Ovary (tissue), 9 donors: ENCODE results near the gene SCG3. TPM values are rescaled to one million over a fixed set of nuclear protein-coding genes. Genes with fewer than 3 reads are reported as not detected.

ENCODE experiments used
- DNase-seq, 5 donors: peaks; one replicate each; pipeline ENCODE4 v3.0.0-alpha.2; 2019 to 2020
- H3K27ac ChIP-seq, 2 donors: fragments of 200-600 bp; one replicate each; pipeline versions ENCODE4 v1.5.1 to v1.8.0; 2019 to 2022
- H3K27me3 ChIP-seq: fragments of 200-600 bp; one replicate; pipeline ENCODE4 v1.8.0; 2022
- H3K36me3 ChIP-seq: fragments of 200-600 bp; sonication (generic); one replicate; pipeline ENCODE4 v1.5.1; 2019
- H3K4me1 ChIP-seq: one replicate; pipeline ENCODE4 v1.8.1; 2013; ENCODE audit warnings: mild to moderate bottlenecking, moderate library complexity; ENCODE audit not compliant: insufficient read depth
- H3K4me3 ChIP-seq: fragments of 200-600 bp; sonication (generic); one replicate; pipeline ENCODE4 v1.5.1; 2017
- H3K9me3 ChIP-seq, 2 donors: fragments of 200-600 bp in 1 of 2; sonication (generic) in 1 of 2; one replicate each; pipeline versions ENCODE4 v1.5.1 to v1.8.1; 2013 to 2019; ENCODE audit warnings: mild to moderate bottlenecking in 1 of 2, moderate library complexity in 1 of 2
- CTCF ChIP-seq, 3 donors: fragments of 450-650 bp in 2 of 3; fragments of 200-600 bp in 1 of 3; IDR thresholded peaks; one replicate each; pipeline versions ENCODE4 v1.5.1 to v1.8.0; 2016 to 2022; ENCODE audit warnings: antibody characterized with exemption in 3 of 3, mild to moderate bottlenecking in 1 of 3
- EP300 ChIP-seq: sonication (generic); formaldehyde crosslinking; IDR thresholded peaks from one replicate; pipeline ENCODE4 v1.6.1; 2017; ENCODE audit warnings: antibody characterized with exemption
- POLR2A ChIP-seq: fragments of 450-650 bp; IDR thresholded peaks from one replicate; pipeline ENCODE4 v1.6.1; 2017; ENCODE audit warnings: antibody characterized with exemption, mild to moderate bottlenecking, moderate library complexity
- WGBS, 3 donors: extraction: QIAGEN DNeasy Blood & Tissue Kit in 1 of 3; methylation state at CpG; one replicate each; pipeline versions ENCODE4 v1.1.5 to v1.1.7; 2013 to 2017; 5-methylcytosine and 5-hydroxymethylcytosine counted together
- intact Hi-C, 4 donors: fragments of 100-400 bp; cut with DNase I; formaldehyde crosslinking; loops; one replicate each; pipeline versions ENCODE4 v1.11.0 to v1.15.1; 2022 to 2023
- polyA plus RNA-seq, 2 donors: library from polyadenylated mRNA; stranded (reverse); fragments of 200-250 nt in 1 of 2; fragments of 350-450 nt in 1 of 2; fragmentation: Illumina TruSeq in 1 of 2; extraction: RNeasy Lipid Tissue Mini Kit (QIAGEN cat#74804) in 1 of 2; gene quantifications; one replicate each; pipeline ENCODE4 v1.2.3, GENCODE V29; 2013 to 2014
- total RNA-seq, 7 donors: library from RNA; depleted of rRNA in 2 of 7; stranded (reverse); fragments of >200 nt in 2 of 7; fragmentation: NEBNext Ultra II Directional in 3 of 7; extraction: Animal tissue kit (Norgen Biotek cat#: 25700) in 3 of 7; gene quantifications; one replicate each; pipeline versions ENCODE4 v1.1.0 to v1.2.4, GENCODE V29; 2016 to 2023
- donor health status: DM: no; HTN: no; CAD: no; lungs with moderate emphysema.
- donor health status: DM: no; HTN: no; CAD: no.
- donor health status: Bipolar disorder and iron deficiency.
- donor health status: DM: yes; HTN: yes; CAD: no.
- donor health status: DM: no; HTN: no; CAD: no.
- donor health status: DM: yes; HTN: yes; CAD: no.

Gene SCG3
- total and polyA plus RNA-seq, 9 donors: 0.08 to 0.46 (median 0.27) TPM; not detected in 4

GRCh38 chr15:51714911-51715310 lies 33.6 kb downstream of the SCG3 start:
- 83 to 100% (median 95%) methylated on average over 1 of the region's 1 CpG for WGBS, 3 donors
- Histone ChIP-seq H3K4me1 (no peaks in the 10 kb centered on the region), H3K9me3 (no peaks in the 10 kb centered on the region), H3K4me3 (no peak overlapping the region), H3K27ac (no peak overlapping the region), H3K27me3 (no peaks in the 10 kb centered on the region), H3K36me3 (no peaks in the 10 kb centered on the region)
- DNase-seq: no peak
- TF ChIP-seq CTCF (IDR thresholded peaks at IDR 0.05) (no peak), POLR2A (no peak), EP300 (no peak)
- intact Hi-C loops: loop anchor here in 1 of 4 donors (10.0 kb wide), 1 partner anchor 60 kb away; no protein-coding TSS in a partner anchor

DNA sequence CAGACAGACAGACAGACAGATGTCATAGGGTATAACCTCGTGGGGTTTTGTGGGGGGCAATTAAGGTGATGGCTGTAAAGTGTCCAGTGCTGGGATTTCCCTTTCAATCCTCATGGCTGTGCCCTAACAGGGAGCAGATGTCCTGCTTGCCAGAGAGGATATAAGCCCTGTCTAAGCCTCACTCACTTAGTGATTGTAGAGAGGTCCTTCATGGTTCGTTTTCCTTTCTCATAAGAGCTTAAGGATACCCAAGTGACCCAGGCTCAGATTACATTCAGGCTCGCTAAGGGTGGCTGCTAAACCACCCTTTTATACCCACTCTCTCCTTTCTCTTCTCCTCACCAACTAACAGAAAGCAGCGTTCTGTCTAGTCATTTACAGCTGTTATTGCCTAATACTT lies 36.9 kb downstream of the SCG3 start:
- H3K9me3 ChIP-seq: no peaks in the 10 kb centered on the region
- TF ChIP-seq EP300 (no peak), POLR2A (no peak), CTCF (IDR thresholded peaks at IDR 0.05) (no peak)
- no peaks in the 10 kb centered on the region for H3K27me3 ChIP-seq
- H3K4me3 ChIP-seq: no peak overlapping the region
- 50 to 71% (median 61%) methylated on average over 4 of the region's 4 CpGs for WGBS, 3 donors
- no peak overlapping the region for H3K27ac ChIP-seq
- no peaks in the 10 kb centered on the region for H3K36me3 ChIP-seq
- no peak for DNase-seq
- intact Hi-C loops: loop anchor here in 1 of 4 donors (10.0 kb wide), 1 partner anchor 57 kb away; no protein-coding TSS in a partner anchor
- H3K4me1 ChIP-seq: no peaks in the 10 kb centered on the region

- TF ChIP-seq CTCF (IDR thresholded peaks at IDR 0.05) (no peak), POLR2A (no peak), EP300 (no peak)
- intact Hi-C loops: loop anchor here in 1 of 4 donors (10.0 kb wide), 1 partner anchor 56 kb away; no protein-coding TSS in a partner anchor
- no peak overlapping the region for H3K4me3 ChIP-seq
- H3K27ac ChIP-seq: no peak overlapping the region
- no peaks in the 10 kb centered on the region for H3K9me3 ChIP-seq
- H3K27me3 ChIP-seq: no peaks in the 10 kb centered on the region
- no peaks in the 10 kb centered on the region for H3K36me3 ChIP-seq
- no peak for DNase-seq
- H3K4me1 ChIP-seq: no peaks in the 10 kb centered on the region
- WGBS, 3 donors: 61 to 75% (median 69%) methylated on average over 3 of the region's 3 CpGs
Observed at GRCh38 chr15:51718746-51719145, 37.4 kb downstream of the SCG3 start.

DNA sequence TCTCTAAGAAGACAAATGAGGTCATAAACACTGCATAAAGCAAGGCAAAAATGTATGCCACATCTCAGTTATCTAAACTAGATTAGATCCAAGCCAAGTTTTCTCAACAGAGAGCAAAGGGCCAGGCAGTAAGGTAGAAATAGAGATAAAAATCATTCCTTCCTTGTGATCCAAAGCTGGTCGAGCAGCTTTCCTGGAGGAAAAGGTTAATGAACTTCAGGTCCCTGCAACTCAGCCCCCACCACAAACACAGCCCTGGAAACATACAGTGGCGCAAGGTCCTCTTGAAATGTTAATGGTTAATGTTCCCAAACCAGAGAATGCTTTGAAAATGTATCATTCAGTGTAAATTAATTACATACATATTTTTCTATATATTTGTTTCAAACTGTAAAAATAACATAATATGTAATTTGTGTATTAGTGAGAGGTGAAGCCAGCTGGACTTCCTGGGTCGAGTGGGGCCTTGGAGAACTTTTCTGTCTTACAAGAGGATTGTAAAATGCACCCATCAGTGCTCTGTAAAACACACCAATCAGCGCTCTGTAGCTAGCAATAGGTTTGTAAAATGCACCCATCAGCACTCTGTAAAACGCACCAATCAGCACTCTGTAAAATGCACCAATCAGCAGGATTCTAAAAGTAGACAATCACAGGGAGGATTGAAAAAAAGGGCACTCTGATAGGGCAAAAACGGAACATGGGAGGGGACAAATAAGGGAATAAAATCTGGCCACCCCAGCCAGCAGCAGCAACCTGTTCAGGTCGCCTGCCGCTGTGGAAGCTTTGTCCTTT lies 39.1 kb downstream of the SCG3 start:
- TF ChIP-seq POLR2A (no peak), EP300 (no peak), CTCF (IDR thresholded peaks at IDR 0.05) (no peak)
- WGBS, 3 donors: 81 to 96% (median 91%) methylated on average over 8 of the region's 8 CpGs
- no peak for DNase-seq
- H3K36me3 ChIP-seq: no peaks in the 10 kb centered on the region
- no peaks in the 10 kb centered on the region for H3K27me3 ChIP-seq
- H3K27ac ChIP-seq: no peak overlapping the region
- no peaks in the 10 kb centered on the region for H3K9me3 ChIP-seq
- no peak overlapping the region for H3K4me3 ChIP-seq
- no peaks in the 10 kb centered on the region for H3K4me1 ChIP-seq
- intact Hi-C loops: no loop called here
